ENCODE data around the gene GIMAP8.
A peak's percentile ranks its signal among the peaks of the same experiment; 100 is the strongest.

GIMAP8 gene

GRCh38 chr7:150406312-150406566, 44.2 kb upstream of the GIMAP8 start:
- no peak for TF ChIP-seq EZH2 (IDR thresholded peaks at IDR 0.05; ENCODE audit: borderline replicate concordance, low read length)
- no peak for TF ChIP-seq CTCF (IDR thresholded peaks at IDR 0.05; ENCODE audit: low read length)
- Histone ChIP-seq H2AFZ (ENCODE audit: low read length) (no peak overlapping the region), H3K4me2 (ENCODE audit: low read length) (peak overlapping the region; percentile 81), H4K20me1 (ENCODE audit: insufficient read depth, low read length) (no peaks in the 10 kb centered on the region), H3K4me1 (ENCODE audit: insufficient read depth, low read length, severe bottlenecking) (peaks cover 45% of the 10 kb centered on the region), H3K27ac (ENCODE audit: low read depth, low read length, poor library complexity, severe bottlenecking) (peak overlapping the region; percentile 90), H3K36me3 (ENCODE audit: insufficient read depth, low read length) (peaks cover 6% of the 10 kb centered on the region), H3K9me3 (ENCODE audit: low read length) (no peaks in the 10 kb centered on the region), H3K4me3 (ENCODE audit: low read depth, low read length, poor library complexity, severe bottlenecking) (peak overlapping the region; percentile 65), H3K9ac (ENCODE audit: low read length) (peak overlapping the region; percentile 80), H3K79me2 (ENCODE audit: insufficient read depth, low read length) (no peaks in the 10 kb centered on the region), H3F3A (ENCODE audit: insufficient read depth, low read length) (no peaks in the 10 kb centered on the region), H3K27me3 (ENCODE audit: insufficient read depth, low read length) (no peaks in the 10 kb centered on the region), H3K9me2 (ENCODE audit: low read depth, low read length) (no peaks in the 10 kb centered on the region)

- Histone ChIP-seq H3K79me2 (ENCODE audit: insufficient read depth, low read length) (no peaks in the 10 kb centered on the region), H3K4me3 (ENCODE audit: low read depth, low read length, poor library complexity, severe bottlenecking) (peak overlapping the region; percentile 65), H3K4me2 (ENCODE audit: low read length) (peak overlapping the region; percentile 81), H3K27ac (ENCODE audit: low read depth, low read length, poor library complexity, severe bottlenecking) (peak overlapping the region; percentile 90), H3K36me3 (ENCODE audit: insufficient read depth, low read length) (peaks cover 6% of the 10 kb centered on the region), H3K27me3 (ENCODE audit: insufficient read depth, low read length) (no peaks in the 10 kb centered on the region), H3K9me3 (ENCODE audit: low read length) (no peaks in the 10 kb centered on the region), H3K9me2 (ENCODE audit: low read depth, low read length) (no peaks in the 10 kb centered on the region), H3K4me1 (ENCODE audit: insufficient read depth, low read length, severe bottlenecking) (peaks cover 45% of the 10 kb centered on the region), H4K20me1 (ENCODE audit: insufficient read depth, low read length) (no peaks in the 10 kb centered on the region), H3F3A (ENCODE audit: insufficient read depth, low read length) (no peaks in the 10 kb centered on the region), H2AFZ (ENCODE audit: low read length) (no peak overlapping the region), H3K9ac (ENCODE audit: low read length) (peak overlapping the region; percentile 80)
- TF ChIP-seq CTCF (IDR thresholded peaks at IDR 0.05; ENCODE audit: low read length) = no peak
- TF ChIP-seq EZH2 (IDR thresholded peaks at IDR 0.05; ENCODE audit: borderline replicate concordance, low read length) = no peak
Measured at GRCh38 chr7:150406567-150407421, 43.6 kb upstream of the GIMAP8 start.

- Histone ChIP-seq H3K4me2 (ENCODE audit: low read length) (peak overlapping the region; percentile 81; the same call in 1 of the 2 replicates), H3K4me1 (ENCODE audit: insufficient read depth, low read length, severe bottlenecking) (peaks cover 45% of the 10 kb centered on the region), H3K4me3 (ENCODE audit: low read depth, low read length, poor library complexity, severe bottlenecking) (peak overlapping the region; percentile 65), H3K27me3 (ENCODE audit: insufficient read depth, low read length) (no peaks in the 10 kb centered on the region), H3F3A (ENCODE audit: insufficient read depth, low read length) (no peaks in the 10 kb centered on the region), H3K27ac (ENCODE audit: low read depth, low read length, poor library complexity, severe bottlenecking) (peak overlapping the region; percentile 90), H3K79me2 (ENCODE audit: insufficient read depth, low read length) (no peaks in the 10 kb centered on the region), H3K36me3 (ENCODE audit: insufficient read depth, low read length) (peaks cover 6% of the 10 kb centered on the region), H2AFZ (ENCODE audit: low read length) (no peak overlapping the region), H3K9me3 (ENCODE audit: low read length) (no peaks in the 10 kb centered on the region), H3K9me2 (ENCODE audit: low read depth, low read length) (no peaks in the 10 kb centered on the region), H4K20me1 (ENCODE audit: insufficient read depth, low read length) (no peaks in the 10 kb centered on the region), H3K9ac (ENCODE audit: low read length) (no peak overlapping the region; the same call in 1 of the 2 replicates)
- TF ChIP-seq CTCF (IDR thresholded peaks at IDR 0.05; ENCODE audit: low read length) = no peak
- TF ChIP-seq EZH2 (IDR thresholded peaks at IDR 0.05; ENCODE audit: borderline replicate concordance, low read length) = no peak
Measured at GRCh38 chr7:150407588-150408392, 42.6 kb upstream of the GIMAP8 start.

Measured in OCI-LY1 (cell line).